Epidermal melanocyte (primary cell): ENCODE measurements around the gene COMP.
"Not testable (repeated sequence)": the region's sequence is repeated elsewhere in the genome, so short reads cannot be mapped to it uniquely, and the experiment has no call there.

Experiments used
- DNase-seq: peaks from one replicate; pipeline ENCODE4 v3.0.0; 2011; ENCODE audit warnings: low spot score; ENCODE audit not compliant: insufficient read length

COMP gene

DNA sequence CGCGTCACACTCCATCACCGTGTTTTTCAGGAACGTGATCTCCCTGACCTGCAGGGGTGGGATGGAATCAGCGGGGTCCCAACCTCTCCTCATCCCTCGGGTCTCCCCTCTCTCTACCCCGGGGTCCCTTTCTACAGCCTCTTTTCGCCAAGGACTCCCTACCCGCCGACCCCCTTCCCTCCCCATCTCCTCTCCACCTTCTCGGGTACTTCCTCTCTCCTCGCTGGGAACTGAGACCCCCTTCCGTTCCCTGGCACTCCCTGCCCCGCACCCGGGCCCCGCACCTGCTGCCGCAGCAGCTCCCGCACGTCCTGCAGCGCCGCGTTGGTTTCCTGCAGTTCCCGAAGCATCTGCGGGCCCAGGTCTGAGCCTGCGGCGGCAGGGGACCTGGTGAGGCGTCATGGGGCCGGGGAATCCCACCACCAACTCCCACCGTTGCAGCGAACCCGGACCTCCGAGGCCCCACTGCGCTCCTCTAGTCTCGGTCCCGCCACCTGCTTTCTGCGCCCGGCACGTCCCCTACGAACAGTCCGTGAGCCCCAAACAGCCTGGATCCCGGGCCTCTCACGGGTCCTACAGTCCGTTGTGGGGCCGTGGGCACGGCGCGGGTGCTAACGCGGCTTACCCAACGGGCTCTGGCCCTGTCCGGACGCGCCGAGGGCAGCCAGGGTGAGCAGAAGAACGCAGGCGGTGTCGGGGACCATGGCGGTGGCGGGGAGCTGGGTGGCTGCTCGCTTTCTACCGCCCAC is at the start of gene COMP:
Gene COMP, minus strand, starts transcription at position 740 of the 749 bp plus-strand sequence. Its CDS starts 36 bp downstream, at position 704.
- DNase-seq: no peak

DNA sequence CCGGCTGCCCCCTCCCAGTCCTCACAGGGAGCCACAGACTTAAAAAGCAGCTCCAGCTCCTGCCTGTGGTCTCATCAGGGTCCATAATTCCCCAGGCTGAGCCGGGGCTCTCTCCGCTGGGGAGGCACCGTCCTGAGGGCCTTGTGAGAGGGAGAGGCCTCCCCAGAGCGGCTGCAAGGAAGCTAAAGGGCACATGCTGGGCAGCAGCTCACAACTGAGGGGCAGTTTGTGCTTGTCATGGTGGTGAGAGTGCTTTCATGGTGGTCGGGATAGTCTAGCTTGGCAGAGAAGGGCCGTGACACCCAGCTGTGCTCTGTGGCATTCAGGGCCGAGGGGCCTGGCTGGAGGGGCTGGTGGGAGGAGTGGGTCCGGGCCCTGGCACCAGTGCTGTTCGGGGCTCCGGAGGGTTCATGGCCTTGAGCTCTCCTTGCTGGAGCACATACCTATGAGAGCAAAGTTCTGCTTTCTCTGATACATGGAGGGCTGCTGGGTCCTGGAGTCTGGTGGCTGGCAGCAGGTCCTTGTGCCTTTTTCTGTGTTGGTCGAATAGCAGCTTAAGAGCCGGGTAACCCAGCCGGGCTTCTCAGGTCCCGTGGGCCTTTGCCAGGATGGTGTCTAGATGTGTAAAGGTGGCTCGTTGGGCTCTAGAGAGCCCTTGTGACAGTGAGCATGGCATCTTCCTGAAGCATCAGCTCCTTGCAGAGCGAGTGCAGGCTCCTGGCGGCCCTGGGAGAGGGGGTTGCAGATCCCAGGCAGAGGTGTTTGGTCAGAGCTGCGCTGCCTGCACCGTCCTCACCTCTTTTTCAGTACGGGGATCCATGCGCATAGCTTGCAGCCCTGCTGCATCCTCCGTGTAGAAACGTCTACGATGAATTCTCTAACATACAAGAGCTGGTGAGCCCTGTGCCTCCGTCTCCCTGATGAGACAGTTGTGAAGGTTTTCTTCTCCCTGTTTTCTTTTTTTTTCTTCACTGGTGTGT is 49.5 kb upstream of the COMP start:
- DNase-seq: no peak

DNA sequence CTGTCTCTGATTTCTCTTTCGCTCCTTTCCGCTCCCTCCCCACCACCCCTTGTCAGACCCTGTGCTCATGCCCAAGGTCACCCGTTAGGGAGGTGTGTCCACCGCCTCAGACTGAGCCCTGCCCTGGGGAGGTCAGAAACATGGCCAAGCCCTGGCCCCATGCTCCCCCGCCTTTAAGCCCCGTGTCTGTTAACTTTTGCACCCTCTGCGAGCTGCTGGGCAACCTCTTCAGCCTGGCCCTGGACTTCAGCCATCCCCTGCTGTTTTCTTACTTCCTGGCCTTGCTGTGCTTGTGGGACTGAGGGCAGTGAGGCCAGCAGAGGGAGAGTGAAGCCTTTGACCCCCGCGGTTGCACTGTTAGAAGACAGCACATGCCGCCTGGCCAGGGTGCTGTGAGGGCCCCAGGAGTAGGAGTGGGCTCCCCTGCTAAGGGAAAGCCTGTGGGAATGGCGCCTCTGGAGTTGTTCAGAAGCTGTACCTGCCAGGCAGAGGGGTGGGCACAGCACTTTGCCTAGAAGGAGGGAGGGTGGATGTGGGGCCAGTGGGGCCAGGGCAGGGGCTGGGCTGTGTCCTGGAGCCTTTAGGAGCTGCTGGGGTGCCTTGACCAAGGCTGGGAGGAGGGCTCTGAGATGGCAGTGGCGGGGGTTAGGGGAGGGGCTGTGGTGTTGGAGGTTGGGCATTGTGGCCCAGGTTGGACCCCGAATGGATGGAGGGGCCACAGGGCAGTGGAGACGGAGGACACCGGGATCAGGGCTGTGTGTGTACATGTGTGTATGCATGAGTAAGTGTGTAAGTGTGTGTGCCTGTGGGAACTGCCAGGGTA is 48.6 kb upstream of the COMP start:
- no peak for DNase-seq

DNA sequence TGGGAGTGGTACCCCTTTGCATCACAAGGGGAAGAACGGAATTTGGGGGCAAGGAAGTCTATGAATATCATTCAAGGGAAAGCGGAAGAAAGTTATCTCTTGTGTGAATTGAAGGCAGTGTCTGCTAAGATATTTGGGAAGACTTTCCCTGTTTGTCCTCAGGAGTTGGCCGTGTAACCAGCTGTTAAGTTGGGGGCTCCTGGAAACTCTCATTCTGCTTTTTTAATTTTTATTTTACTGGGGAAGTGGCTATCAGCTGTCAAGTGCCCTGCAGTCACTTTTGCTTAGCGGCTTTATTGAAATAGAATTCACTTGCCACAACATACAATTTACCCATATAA is 43.5 kb upstream of the COMP start:
- no peak for DNase-seq

DNA sequence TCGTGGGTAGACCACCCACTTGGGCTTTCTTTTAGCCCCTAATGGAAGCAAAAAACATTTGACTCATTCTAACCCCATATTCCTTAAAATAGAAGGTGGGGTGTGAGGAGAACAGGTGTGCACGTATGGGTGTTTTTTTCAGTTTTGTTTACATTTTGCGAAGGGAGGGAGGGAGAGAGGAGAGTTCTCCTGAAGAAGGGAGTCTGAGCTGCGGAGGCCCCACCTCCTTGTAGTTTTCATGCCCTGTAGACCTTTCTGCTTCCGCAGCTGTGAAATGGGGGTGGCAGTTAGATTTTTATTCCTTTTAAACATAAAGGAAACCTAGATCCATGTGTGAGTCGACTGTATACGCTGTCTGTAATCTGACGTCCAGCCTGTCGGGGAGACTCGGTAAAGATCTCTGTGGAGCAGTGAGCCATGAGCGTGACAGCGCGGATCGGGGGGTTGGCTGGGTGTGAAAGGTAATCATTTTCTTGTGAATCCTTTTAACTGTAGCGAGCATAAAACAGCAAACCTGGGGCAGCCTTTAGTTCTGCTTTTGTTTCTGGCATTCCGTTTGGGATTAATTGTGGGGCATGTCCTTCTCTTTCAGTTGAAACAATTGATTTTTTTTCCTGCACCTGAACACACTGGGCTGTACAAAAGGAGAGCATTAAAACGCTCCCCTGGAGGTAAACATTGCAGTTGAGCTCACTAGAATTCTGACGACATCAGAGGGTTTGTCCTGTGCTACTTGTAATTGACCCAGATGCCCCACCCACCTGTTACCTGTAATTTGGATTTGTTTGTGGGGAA is 42.9 kb upstream of the COMP start:
- DNase-seq: peak; percentile 15

DNA sequence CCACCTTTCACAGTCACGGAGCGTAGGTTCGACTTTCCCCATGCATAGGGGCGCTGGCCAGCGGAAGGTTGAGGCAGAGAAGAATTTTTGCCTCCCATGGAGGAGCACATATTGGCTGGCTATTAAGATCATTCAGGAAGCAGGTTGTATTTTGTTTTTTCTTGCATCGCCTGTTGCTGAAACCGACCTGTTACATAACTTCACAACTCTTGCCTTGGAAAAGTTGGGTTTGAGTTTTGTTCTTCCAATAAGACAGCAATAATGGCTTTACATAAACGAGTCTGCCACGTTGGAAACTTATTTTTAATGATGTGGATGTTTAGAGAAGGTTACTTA is 42.0 kb upstream of the COMP start:
- DNase-seq: no peak

DNA sequence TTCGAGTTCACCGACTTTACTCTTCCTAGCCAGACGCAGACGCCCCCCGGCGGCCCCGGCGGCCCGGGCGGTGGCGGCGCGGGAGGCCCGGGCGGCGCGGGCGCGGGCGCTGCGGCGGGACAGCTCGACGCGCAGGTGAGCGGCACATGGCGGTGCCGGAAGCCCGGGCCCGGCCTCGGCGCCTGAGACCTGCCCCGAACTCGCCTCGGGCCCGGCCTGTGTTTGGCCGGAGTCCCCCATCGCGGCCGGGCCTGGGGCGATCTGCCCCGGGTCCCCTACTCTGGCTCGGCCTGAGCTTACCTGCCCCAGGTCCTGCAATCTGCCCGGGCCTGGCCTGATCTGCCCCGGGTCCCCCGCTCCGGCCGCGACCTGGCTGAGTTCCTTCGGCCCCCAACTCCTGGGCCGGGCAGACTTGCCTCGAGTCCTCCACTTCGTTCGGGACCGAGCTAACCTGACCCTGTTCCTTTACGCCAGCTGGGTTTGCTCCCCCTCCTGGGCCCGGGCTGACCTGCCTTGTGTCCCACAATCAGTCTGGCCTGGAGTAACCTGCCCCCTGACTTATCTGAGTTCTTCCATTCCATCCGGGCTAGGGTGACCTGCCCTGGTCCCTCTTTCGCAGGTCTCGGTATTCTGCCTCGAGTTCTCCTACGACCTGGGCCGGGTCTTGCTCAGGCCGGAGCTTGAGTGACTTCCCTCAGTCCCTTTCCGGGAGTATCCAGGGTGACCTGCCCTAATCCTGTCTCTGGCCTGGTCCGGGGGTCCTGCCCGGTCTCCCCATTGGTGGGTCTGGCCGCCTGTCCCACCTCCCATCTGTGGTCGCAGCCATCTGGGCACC is 41.4 kb upstream of the COMP start:
- DNase-seq: peak; percentile 16

DNA sequence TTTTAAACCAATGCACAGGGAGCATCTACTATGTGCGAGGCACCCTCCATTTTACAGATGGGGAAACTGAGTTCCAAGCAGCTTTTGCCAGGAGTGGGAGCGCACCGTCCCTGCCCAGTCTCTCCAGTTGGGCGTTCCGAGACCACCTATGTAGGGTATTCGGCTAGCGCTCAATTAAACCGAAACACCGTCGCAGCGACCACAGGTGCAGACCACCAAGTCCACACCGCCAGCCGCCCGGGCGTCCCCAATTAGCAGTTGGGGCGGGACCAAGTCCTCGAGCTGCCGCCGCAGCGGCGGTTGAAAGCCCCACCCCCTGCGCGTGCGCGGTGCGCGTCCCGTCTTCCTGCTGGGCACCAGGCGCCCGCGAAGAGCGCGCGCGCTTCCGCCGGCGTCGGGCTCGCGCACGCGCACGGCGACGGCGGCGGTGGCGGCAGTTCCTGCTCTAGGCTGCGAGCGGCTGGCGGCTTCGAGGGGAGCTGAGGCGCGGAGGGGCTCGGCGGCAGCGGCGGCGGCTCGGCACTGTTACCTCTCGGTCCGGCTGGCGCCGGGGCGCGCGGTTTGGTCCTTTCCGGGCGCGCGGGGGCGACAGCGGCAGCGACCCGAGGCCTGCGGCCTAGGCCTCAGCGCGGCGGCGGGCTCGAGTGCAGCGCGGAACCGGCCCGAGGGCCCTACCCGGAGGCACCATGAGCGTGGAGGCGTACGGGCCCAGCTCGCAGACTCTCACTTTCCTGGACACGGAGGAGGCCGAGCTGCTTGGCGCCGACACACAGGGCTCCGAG is 40.6 kb upstream of the COMP start, which contains the start of gene UPF1:
Gene UPF1, plus strand, starts transcription at position 436 of the 782 bp plus-strand sequence. Its CDS starts 251 bp downstream, at position 687.
- DNase-seq: peak; percentile 91

DNA sequence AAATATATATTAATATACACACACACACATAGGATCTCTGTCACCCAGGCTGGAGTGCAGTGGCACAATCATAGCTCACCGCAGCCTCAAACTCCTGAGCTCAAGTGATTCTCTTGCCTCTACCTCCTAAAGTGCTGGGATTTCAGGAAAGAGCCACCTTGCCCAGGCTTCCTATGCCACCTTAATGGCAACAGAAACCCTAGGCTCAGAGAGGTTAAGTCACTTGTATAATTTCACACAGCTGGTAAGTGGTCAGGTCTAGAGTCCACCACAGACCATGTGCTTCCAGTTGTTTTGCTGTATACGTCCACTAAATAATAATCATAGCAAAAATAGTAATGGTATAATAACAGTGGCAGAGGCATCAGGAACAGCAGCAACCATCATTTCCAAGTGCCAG is 39.4 kb upstream of the COMP start:
- no peak for DNase-seq

DNA sequence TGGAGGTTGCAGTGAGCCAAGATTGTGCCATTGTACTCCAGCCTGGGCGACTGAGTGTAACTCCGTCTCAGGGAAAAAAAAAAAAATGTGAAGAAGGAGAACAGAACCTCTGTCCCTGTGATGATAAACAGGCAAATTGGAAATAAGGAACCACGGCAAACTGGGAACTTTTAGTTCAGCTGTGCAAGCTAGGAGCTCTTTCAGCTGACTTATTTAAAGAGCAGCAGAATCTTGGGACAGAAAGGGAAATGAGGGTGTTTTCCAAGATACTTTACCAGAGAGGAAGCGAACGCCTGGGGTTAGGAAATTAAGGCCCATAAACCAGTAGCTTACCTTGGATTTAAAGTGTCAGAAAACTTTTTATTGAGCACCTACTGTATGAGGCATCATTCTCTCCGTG is 37.7 kb upstream of the COMP start:
- DNase-seq: no peak

DNA sequence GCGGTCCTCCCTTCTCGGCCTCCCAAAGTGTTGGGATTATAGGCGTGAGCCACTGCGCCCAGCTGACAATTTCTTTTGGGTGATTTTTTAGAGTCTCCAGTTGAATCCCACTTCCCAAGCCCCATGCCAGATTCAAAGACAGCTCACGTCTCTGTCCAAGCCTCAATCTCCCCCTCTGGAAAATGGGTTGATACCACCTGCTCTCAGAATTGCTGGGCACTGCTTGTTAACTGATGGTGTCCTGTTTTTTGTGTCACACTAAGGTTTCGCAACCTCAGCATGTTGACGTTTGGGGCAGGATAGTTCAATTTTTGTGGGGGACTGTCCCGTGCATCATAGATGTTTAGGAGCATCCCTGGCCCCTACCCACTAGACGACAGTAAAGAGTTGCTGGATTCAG is 26.5 kb upstream of the COMP start:
- no peak for DNase-seq

DNA sequence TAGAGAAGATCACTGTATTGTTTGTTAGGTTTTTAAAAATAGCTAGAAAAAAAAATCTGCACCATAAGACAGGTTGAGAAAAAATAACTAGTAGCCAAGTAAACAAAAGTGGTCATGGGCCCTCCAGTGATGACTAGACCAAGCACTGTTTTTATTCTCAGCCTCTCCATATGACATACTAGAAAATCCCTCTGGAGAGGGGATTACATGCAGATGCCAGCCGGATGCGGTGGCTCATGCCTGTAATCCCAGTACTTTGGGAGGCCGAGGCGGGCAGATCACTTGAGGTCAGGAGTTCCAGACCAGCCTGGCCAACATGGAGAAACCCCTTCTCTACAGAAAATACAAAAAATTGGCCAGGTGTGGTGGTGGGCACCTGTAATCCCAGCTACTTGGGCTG is 25.5 kb upstream of the COMP start:
- not testable (repeated sequence) for DNase-seq

DNA sequence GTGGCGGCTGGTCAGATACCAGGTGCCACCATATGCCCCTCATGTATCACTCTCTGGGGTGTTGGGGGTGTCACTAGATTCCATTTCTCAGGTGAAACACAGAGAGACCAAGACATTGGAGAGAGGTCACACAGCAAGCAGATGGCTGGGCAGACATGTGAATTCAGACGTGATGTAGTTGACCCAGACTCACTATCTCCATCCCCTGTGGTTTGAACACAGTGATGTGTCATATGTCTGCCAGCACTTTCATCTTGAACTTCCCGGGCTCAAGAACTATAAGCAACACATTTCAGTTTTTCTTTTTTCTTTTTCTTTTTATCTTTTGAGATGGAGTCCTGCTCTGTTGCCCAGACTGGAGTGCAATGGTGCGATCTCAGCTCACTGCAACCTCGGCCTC is 24.6 kb upstream of the COMP start:
- no peak for DNase-seq

DNA sequence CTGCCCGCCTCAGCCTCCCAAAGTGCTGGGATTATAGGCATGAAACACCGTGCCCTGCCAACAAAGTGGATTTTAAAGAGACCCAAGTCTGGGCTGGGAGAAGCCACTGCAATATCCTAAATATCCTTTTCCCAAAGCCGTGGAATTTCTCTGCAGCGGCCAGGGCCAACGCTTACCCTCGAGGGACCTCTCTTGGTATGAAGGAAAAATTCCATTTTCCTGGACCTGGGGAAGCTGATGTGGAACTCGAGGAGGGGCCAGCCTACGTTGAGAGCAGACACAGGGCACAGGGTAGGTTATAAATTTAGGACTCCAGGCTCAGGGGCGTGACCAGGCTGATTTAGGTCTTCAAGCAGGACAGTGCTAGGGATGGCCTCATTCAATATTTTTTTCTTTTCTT is 23.0 kb upstream of the COMP start:
- DNase-seq: no peak

DNA sequence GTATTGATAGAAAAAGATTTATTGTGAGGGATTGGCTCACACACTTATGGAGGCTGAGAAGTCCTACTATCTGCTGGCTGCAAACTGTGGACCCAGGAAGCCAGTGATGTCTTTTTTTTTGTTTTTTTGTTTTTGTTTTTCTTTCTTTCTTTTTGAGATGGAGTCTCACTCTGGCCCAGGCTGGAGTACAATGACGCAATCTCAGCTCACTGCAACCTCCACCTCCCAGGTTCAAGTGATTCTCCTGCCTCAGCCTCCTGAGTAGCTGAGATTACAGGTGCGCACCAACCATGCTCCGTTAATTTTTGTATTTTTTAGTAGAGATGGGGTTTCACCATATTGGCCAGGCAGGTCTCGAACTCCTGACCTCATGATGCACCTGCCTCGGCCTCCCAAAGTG is 20.5 kb upstream of the COMP start:
- not testable (repeated sequence) for DNase-seq

DNA sequence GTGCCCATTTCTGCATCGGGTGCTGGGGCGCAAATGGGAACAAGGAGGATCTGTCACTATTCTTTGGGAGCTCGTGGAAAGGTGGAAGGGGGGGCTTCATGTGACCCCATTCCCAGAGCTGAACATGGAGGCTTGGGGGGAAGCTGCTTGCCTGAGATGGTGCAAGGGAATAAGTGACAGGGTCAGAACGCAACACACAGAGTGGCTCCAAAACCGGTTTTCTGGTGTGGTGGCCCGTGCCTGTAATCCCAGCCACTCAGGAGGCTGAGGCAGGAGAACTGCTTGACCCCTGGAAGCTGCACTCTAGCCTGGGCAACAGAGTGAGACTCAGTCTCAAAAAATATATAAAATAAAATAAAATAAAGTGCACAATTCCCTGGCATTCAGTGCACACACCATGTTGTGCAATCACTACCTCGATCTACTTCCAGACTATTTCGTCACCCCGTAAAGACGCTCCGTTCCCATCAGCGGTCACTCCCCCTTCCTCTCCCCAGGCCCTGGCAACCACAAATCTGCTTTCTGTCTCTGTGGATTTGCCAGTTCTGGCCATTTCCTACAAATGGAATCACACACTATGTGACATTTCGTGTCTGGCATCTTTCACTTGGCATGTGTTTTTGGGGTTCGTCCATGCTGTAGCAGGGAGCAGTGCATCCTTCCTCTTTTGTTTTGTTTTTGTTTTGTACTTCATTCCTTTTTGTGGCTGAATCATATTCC is 18.2 kb upstream of the COMP start:
- DNase-seq: no peak

DNA sequence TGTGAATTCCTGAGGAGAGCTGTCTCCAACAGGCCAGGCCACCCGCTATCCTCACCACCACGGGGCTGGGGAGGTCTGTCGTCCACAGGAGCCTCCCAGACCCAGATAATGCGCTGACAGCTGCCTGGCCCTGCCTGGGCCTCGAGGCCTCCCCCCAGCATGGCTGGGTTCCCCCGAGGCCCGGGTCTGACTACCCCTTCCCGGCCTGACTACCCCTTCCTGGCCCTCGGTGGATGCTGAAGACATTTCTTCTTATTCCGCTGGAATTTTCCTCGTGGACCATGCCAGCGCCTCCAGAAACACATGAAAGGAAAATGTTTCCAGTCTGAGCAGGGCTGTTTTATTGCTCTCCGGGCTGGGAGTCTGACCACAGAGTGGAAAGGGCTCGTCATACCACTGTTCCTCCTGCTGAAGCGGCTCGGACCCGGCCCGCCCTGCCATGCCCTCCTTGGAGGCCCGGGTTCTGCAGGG is 16.8 kb upstream of the COMP start:
- no peak for DNase-seq

DNA sequence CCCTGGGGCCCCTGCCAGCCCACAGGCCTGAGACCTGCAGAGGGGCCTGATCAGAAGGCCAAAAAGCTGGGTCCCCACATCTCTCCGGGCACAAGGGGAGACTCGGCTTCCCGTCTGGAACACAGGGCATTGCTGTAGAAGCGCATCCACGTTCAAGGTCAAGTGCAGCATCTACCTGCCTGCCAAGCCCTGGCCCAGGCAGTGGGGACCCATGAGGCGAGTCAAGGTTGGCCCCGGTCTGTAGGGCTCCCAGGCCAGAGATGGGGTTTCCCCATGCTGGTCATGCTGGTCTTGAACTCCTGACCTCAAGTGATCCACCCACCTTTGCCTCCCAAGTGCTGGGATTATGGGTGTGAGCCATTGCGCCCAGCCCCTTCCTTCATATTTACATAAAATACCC is 13.5 kb upstream of the COMP start:
- DNase-seq: no peak
